ENCODE measurements around the gene PROS1. TPM values are rescaled to one million over a fixed set of nuclear protein-coding genes. Genes with fewer than 3 reads are reported as not detected.
"Not testable (repeated sequence)": the region's sequence is repeated elsewhere in the genome, so short reads cannot be mapped to it uniquely, and the experiment has no call there.

Gene PROS1
- total and polyA plus RNA-seq, 10 of the 15 experiments (the other 5 are each of a cell fraction or from before 2014, with no cell fraction given), result 0.10 TPM; not detected in 9

GRCh38 chr3:93969997-93970396 lies 3.7 kb downstream of the PROS1 start (continued):
- TF ChIP-seq IKZF1 (conservative IDR thresholded peaks at IDR 0.05) (no peak), IRF5 (IDR thresholded peaks at IDR 0.05; ENCODE audit: borderline replicate concordance) (no peak), BMI1 (IDR thresholded peaks at IDR 0.05; ENCODE audit: borderline replicate concordance) (no peak), RELA (IDR thresholded peaks at IDR 0.05; ENCODE audit: borderline replicate concordance, partially characterized antibody) (no peak)

DNA sequence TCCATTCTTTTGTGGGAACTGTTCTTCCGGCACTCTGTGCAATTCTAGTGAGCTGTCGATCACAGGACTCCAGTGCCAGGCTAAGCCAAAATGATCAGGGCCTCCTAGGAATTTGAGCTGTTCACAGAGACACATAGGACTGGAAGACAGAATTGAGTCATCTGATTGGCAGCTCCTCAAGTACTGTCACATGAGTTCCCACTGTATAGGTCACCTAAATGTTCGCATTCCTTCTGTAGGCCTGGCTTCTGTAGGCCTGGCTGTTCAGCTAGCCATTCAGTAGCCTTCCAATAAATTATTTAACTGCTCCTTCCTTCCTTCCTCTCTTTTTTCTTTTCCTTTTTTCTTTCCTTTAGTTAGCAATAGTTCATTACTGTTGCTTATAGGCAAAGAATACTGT lies 4.3 kb downstream of the PROS1 start:
- Histone ChIP-seq H3K4me3 (no peak overlapping the region), H2AFZ (ENCODE audit: control insufficient read depth, low read depth, low read length) (no peak overlapping the region), H3K4me1 (ENCODE audit: control insufficient read depth, insufficient read depth, low read length) (no peaks in the 10 kb centered on the region), H3K4me2 (ENCODE audit: control insufficient read depth, insufficient read depth) (no peak overlapping the region), H3K27me3 (replicated peaks in 1 of 2; ENCODE audit: control insufficient read depth in 2 of 2, insufficient read depth in 2 of 2, low read length in 1 of 2) (peaks cover 0 to 8% of the 10 kb centered on the region in 2 experiments; a peak in 1 of 4 replicates), H3K79me2 (ENCODE audit: control insufficient read depth, insufficient read depth, low read length) (no peaks in the 10 kb centered on the region), H4K20me1 (ENCODE audit: control insufficient read depth, insufficient read depth) (no peaks in the 10 kb centered on the region), H3K36me3 (ENCODE audit: control insufficient read depth in 2 of 2, insufficient read depth in 2 of 2, low read length in 1 of 2) (no peaks in the 10 kb centered on the region), H3K27ac (ENCODE audit: control insufficient read depth, insufficient read depth) (no peak overlapping the region), H3K9me3 (replicated peaks; ENCODE audit: control insufficient read depth, insufficient read depth, low read length) (no peaks in the 10 kb centered on the region; the same call in 2 of the 3 replicates), H3K9ac (ENCODE audit: control insufficient read depth, insufficient read depth, low read length) (no peak overlapping the region)
- no peak for FAIRE-seq
- SMC1A ChIA-PET (ENCODE audit: uncharacterized antibody, unreplicated experiment), result interaction anchor here (1.4 kb wide), 1 partner anchor 10 kb away, joined by 4 read pairs; no protein-coding TSS in a partner anchor
- WGBS (ENCODE audit: insufficient coverage, insufficient replicate concordance, low lambda C conversion rate, missing lambda C conversion rate), result 38% methylated on average over 3 of the region's 3 CpGs
- RAD21 ChIA-PET (ENCODE audit: unreplicated experiment), result no interaction called here
- no TSS peak for BruUV-seq (replicated peaks)
- no peak for DNase-seq (ENCODE audit: low read depth, low spot score)
- TF ChIP-seq CHD1 (IDR thresholded peaks at IDR 0.05; ENCODE audit: low read depth, low read length), result no peak
- no peak for TF ChIP-seq JUNB (IDR thresholded peaks at IDR 0.05)
- no peak for TF ChIP-seq LARP7 (IDR thresholded peaks at IDR 0.05)
- TF ChIP-seq ESRRA (IDR thresholded peaks at IDR 0.05; ENCODE audit: low read length), result no peak
- no peak for TF ChIP-seq SUZ12 (IDR thresholded peaks at IDR 0.05; ENCODE audit: unreplicated experiment)
- TF ChIP-seq SPI1 (IDR thresholded peaks at IDR 0.05; ENCODE audit: borderline replicate concordance, insufficient read depth, low read depth, low read length), result no peak
- TF ChIP-seq DPF2 (IDR thresholded peaks at IDR 0.05), result no peak
- intact Hi-C loops (cut with micrococcal nuclease; ENCODE audit: unreplicated experiment), result no loop called here
- no peak for ATAC-seq
- CTCF ChIA-PET, result no interaction called here
- POLR2A ChIA-PET, result no interaction called here
- in situ Hi-C loops (cut with MboI), result no loop called here

DNA sequence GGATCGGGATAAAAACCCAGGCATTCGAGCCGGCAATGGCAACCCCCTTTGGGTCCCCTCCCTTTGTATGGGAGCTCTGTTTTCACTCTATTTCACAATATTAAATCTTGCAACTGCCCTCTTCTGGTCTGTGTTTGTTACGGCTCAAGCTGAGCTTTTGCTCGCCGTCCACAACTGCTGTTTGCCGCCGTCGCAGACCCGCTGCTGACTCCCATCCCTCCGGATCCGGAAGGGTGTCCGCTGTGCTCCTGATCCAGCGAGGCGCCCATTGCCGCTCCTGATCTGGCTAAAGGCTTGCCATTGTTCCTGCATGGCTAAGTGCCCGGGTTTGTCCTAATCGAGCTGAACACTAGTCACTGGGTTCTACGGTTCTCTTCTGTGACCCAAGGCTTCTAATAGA lies 8.6 kb downstream of the PROS1 start:
- H3K9me3 ChIP-seq (replicated peaks; ENCODE audit: control insufficient read depth, insufficient read depth, low read length); SMC1A ChIA-PET (ENCODE audit: uncharacterized antibody, unreplicated experiment); H3K4me1 ChIP-seq (ENCODE audit: control insufficient read depth, insufficient read depth, low read length); H2AFZ ChIP-seq (ENCODE audit: control insufficient read depth, low read depth, low read length); FAIRE-seq; H3K79me2 ChIP-seq (ENCODE audit: control insufficient read depth, insufficient read depth, low read length); BruUV-seq (replicated peaks); H3K4me3 ChIP-seq; H3K4me2 ChIP-seq (ENCODE audit: control insufficient read depth, insufficient read depth); H4K20me1 ChIP-seq (ENCODE audit: control insufficient read depth, insufficient read depth); H3K27ac ChIP-seq (ENCODE audit: control insufficient read depth, insufficient read depth); H3K27me3 ChIP-seq (replicated peaks in 1 of 2; ENCODE audit: control insufficient read depth in 2 of 2, insufficient read depth in 2 of 2, low read length in 1 of 2); ATAC-seq; RAD21 ChIA-PET (ENCODE audit: unreplicated experiment); intact Hi-C loops (cut with micrococcal nuclease; ENCODE audit: unreplicated experiment); H3K36me3 ChIP-seq (ENCODE audit: control insufficient read depth in 2 of 2, insufficient read depth in 2 of 2, low read length in 1 of 2); DNase-seq (ENCODE audit: low read depth, low spot score); CTCF ChIA-PET; POLR2A ChIA-PET; H3K9ac ChIP-seq (ENCODE audit: control insufficient read depth, insufficient read depth, low read length); in situ Hi-C loops (cut with MboI): not testable (repeated sequence)
- 78% methylated on average over 19 of the region's 19 CpGs for WGBS (ENCODE audit: insufficient coverage, insufficient replicate concordance, low lambda C conversion rate, missing lambda C conversion rate)

All from GM12878 (cell line).